ENCODE data around the gene MYO3A. TPM values are rescaled to one million over a fixed set of nuclear protein-coding genes. Genes with fewer than 3 reads are reported as not detected.

The MYO3A gene
- total and polyA plus RNA-seq, 4 donors: 0.33 TPM; not detected in 2

GRCh38 chr10:25890995-25891394 lies 43.0 kb upstream of the MYO3A start:
- DNase-seq (ENCODE audit: low spot score): no peak
- H3K36me3 ChIP-seq (ENCODE audit: control insufficient read depth in 4 of 4, insufficient read depth in 3 of 4, low read depth in 1 of 4, low read length in 3 of 4): no peaks in the 10 kb centered on the region
- no peak overlapping the region for H3K27ac ChIP-seq (ENCODE audit: low read depth in 1 of 2, low read length in 2 of 2)
- no peaks in the 10 kb centered on the region for H3K27me3 ChIP-seq (ENCODE audit: control insufficient read depth in 4 of 4, insufficient read depth in 4 of 4, low read length in 3 of 4)
- WGBS: 78% methylated on average over 2 of the region's 2 CpGs
- H3K4me3 ChIP-seq (ENCODE audit: low read depth in 1 of 3, low read length in 3 of 3): no peak overlapping the region
- H3K4me1 ChIP-seq (ENCODE audit: control insufficient read depth in 4 of 4, insufficient read depth in 4 of 4, low read length in 3 of 4): no peaks in the 10 kb centered on the region
- H3K9ac ChIP-seq (ENCODE audit: low read depth in 1 of 2, low read length in 2 of 2): no peak overlapping the region
- no peaks in the 10 kb centered on the region for H3K9me3 ChIP-seq (ENCODE audit: control insufficient read depth in 4 of 4, low read length in 3 of 4)
- no peak for TF ChIP-seq SP1 (IDR thresholded peaks at IDR 0.05)
- TF ChIP-seq YY1 (IDR thresholded peaks at IDR 0.05): no peak
- no peak for TF ChIP-seq HNF4G (IDR thresholded peaks at IDR 0.05)
- no peak for TF ChIP-seq TAF1 (conservative IDR thresholded peaks at IDR 0.05)
- no peak for TF ChIP-seq ATF3 (IDR thresholded peaks at IDR 0.05)
- TF ChIP-seq FOXA2 (IDR thresholded peaks at IDR 0.05): no peak
- TF ChIP-seq FOXA1 (IDR thresholded peaks at IDR 0.05): no peak
- TF ChIP-seq CTCF (IDR thresholded peaks at IDR 0.05; ENCODE audit: low read depth, low read length, missing input control): no peak
- TF ChIP-seq REST (IDR thresholded peaks at IDR 0.05): no peak
- TF ChIP-seq JUND (IDR thresholded peaks at IDR 0.05): no peak
- no peak for TF ChIP-seq GABPA (IDR thresholded peaks at IDR 0.05 in 1 of 2, conservative IDR thresholded peaks at IDR 0.05 in 1 of 2)
- no peak for TF ChIP-seq RXRA (IDR thresholded peaks at IDR 0.05)
- no peak for TF ChIP-seq MAX (IDR thresholded peaks at IDR 0.05)
- TF ChIP-seq ZBTB33 (IDR thresholded peaks at IDR 0.05): no peak
- TF ChIP-seq RAD21 (IDR thresholded peaks at IDR 0.05): no peak
- no peak for TF ChIP-seq EGR1 (IDR thresholded peaks at IDR 0.05; ENCODE audit: low read depth in 2 of 2)
- no peak for TF ChIP-seq HNF4A (conservative IDR thresholded peaks at IDR 0.05)
- TF ChIP-seq NR2F2 (IDR thresholded peaks at IDR 0.05): no peak

All from liver (tissue), 9 donors.